LoVo (cell line): ENCODE data around the gene CAP2.

Source experiments
- DNase-seq: peaks from one replicate; pipeline ENCODE4 v3.0.0-alpha.2; 2016; ENCODE audit warnings: low spot score

CAP2 gene, protein sequence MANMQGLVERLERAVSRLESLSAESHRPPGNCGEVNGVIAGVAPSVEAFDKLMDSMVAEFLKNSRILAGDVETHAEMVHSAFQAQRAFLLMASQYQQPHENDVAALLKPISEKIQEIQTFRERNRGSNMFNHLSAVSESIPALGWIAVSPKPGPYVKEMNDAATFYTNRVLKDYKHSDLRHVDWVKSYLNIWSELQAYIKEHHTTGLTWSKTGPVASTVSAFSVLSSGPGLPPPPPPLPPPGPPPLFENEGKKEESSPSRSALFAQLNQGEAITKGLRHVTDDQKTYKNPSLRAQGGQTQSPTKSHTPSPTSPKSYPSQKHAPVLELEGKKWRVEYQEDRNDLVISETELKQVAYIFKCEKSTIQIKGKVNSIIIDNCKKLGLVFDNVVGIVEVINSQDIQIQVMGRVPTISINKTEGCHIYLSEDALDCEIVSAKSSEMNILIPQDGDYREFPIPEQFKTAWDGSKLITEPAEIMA

DNA sequence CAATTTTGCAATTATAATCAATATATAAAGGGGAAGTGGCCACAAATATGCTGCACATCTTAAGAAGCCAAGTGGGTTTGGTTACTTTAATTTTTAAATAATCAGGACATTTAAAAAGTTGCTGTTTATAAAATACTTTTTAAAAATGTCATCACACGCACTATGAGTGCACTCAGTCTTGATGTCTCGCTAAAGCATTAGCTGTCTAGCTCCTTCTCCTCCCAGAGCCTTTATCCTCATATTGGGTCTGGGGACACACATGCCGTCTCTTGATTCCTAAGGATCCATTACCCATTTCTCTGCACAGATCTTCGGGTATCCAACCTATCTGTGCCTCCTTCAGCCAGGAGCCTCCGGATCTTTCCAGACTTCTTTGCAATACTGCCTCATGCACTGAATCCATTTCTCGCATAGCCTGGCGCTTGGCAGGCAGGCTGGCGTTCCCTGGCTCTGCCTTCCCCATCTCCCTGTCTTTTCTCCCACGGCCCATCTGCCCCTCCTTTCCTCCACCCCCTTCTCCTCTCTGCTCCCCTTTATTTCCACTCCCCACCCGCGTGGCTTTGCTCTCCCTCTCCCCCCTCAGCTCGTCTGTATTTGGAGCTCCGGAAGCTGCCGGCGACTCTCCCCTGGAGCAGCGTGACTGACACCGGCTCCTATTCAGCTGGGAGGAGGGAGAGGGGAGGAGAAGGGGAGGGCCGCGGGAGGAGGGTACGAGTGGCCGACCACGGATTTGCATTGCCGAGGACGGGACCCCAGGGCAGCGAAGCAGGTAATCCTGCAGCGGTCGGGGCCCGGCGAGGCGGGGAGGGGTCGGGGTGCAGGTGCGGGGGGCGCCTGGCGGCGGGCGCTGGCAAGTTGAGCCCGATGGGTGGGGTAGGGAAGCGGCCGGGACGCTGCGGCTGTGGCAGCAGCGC, at the start of gene CAP2:
CAP2 (plus strand) TSS at position 618 of the 914 bp plus-strand sequence. CDS start 27,961 bp downstream, outside the sequence.
- DNase-seq, result peak; percentile 56

DNA sequence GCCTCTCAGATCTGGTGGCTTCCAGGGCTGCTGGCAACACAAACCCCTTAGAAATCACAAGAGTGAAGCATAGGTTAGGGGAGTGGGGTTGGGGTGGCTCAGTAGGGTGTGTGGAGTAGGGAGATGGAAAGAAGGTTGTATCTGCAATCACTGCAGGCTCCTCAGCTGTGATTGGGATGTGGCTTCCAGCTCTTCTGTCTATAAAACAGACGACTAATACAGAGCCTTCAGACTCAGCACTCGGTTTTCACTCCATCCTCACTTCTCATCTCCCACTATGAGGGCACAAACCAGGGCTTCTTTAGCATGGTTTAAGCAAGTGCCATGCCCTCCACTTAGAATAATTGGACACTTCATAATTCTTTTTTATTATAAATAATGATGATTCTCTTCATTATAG, 46.4 kb upstream of the CAP2 start:
- DNase-seq, result no peak

DNA sequence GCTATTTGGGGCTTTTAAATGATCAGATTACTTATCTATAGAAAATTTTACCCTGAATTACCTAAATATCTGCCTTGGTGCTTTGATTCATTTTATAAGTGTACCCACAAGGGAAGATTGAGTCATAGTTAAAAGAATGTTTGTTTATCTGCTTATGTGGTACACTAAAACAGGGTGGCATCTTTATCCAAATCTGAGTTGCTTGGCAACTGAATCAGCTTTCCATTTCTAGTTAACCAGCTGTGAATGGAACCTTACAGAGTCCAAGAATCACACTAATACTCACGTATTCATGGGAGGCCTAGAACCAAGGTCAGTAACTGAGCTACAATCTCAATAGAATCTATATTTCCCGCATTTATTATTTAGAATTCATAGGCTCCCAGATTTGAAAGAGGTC, 44.0 kb upstream of the CAP2 start:
- DNase-seq, result peak; percentile 9

GRCh38 chr6:17352302-17352701, 41.1 kb upstream of the CAP2 start:
- DNase-seq, result no peak

DNA sequence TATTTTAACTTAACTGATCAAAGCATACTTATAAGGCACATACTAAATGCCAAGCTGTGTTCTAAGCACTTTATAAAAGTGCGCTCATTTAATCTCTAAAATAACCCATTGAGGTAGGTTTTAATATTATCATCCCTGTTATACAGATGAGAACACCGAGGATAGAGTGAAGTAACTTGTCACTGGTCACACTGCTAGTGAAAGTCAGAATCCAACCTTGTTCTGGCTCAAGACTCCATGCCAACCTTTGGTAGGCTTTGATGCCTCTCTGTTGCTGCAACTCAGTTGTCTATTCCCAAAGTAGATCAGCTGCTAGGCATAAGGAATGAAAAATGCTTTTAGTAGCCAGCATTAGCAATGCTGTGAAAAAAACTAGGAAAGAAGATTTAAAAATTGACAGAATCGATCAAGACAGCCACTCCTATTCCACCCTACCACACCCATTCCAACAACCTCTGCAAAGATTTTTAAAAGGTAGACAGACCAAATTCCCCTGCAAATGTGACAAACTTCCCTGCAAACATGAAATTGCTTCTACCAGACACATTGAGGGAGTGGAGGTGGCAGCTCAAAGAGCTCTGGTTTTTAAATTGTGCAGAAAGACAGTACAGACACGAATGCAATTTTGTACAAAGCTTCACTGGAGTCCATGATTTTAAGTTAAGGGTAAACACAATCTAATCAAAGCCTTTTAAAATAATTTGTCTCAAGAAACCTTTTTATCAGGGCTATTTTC, 39.8 kb upstream of the CAP2 start:
- DNase-seq, result no peak

- peak; percentile 81 for DNase-seq
Observed at GRCh38 chr6:17354700-17355403, 38.5 kb upstream of the CAP2 start.

GRCh38 chr6:17355404-17355774, 38.0 kb upstream of the CAP2 start:
- no peak for DNase-seq

- no peak for DNase-seq
Observed at GRCh38 chr6:17358515-17358914, 34.9 kb upstream of the CAP2 start.

GRCh38 chr6:17360564-17360963, 32.8 kb upstream of the CAP2 start:
- DNase-seq, result no peak

DNA sequence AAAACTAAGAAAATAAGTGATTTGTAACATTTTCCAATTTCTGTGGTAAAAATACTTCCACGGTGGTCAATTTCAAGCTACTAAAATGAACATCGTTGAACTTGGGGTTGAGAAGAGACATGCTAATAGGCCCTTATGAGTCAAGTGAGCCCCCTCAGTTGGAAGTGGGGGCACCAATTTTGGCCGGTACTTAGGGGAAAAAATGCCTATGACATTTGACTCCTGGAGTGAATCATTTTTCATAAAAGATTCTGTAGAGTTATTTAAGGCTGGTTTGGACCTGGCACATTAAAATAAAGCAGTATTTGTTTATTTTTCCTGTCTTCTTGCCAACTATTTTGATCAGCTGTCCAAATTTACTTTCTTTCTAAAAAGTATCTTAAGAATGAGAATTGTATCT, 32.4 kb upstream of the CAP2 start:
- no peak for DNase-seq

GRCh38 chr6:17365961-17366360, 27.4 kb upstream of the CAP2 start:
- DNase-seq, result no peak

DNA sequence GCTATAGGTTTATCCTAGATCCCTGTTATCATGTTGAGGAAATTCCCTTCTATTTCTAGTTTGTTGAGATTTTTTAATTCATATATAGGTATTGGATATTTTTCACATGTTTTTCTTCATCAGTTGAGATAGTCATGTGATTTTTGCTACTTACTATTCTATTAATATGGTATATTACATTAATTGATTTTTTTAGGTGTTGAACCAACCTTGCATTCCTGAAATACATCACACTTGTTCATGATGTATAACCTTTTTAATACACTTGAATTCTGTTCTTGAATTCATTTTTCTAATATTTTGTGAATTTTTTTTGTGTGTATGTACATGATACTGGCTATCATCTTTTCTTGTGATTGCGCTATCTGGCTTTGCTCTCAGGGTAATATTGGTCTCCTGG, 25.5 kb upstream of the CAP2 start:
- no peak for DNase-seq

DNA sequence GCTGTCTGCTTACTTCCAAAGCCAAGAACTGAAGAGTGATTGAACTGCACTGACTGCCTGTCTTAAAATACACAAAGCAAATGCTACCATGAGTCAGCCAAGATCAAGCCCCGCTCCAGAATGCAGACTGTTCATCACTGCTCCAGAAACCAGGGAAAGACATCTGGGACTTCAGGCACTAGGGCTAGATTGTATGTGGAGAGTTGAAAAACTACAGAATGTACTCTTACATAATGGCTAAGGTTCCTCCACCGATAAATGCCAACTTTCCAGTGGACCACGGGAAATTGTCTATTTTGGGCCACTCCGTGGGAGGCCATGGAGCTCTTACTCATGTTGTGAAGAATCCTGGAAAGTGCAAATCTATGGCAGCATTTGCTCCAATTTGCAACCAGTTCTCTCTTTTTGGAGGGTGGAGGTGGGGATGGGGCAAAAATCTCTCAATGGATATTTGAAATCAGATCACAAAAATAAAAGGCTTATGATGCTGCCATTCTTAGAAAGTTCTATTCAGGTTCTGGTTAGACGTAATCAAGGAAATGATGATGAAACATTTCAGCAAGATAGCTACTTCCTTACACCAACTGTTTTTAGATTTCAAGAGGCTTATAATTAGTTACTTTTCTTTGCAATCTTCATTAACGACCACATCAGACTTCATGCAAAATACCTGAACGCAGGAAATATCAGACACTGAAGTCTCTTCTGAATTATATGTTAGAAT, 11.8 kb upstream of the CAP2 start:
- no peak for DNase-seq

DNA sequence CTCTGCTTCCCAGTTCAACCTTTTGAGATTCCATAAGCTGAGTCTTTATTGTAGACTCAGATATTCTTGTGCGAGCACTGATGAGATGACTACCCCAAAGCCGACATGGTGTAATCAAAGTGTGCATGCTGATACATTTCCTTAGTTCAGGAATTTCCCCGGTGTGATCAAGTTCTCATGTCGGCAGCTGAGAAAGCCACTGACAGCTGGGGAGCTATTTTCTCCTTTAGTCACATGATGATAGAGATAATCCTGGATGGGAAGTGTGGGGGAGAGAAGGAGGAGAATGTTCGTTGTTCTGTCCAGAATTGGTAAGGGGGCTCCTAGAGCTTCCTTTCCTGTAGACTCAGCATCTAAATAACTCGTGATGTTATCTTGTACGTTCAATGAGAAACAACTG, 7.7 kb upstream of the CAP2 start:
- DNase-seq, result no peak

DNA sequence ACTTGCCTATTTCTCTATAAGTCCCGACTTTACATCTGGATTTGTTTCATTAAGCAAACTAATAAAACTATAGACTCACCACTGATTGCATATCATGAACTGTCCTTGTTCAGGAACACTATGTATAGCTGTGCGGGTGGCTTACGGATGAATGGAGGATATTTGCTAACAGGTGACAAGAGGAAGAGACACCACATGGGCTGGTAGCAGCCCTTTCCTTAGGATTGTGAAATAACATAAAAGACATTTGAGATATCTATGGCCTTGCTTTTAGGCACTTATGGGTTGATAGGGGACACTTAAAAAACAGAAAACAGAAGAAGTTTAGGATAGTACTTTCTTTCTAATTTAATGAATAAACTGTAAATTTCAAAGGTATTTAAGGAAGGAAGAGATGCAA, 5.0 kb upstream of the CAP2 start:
- DNase-seq, result no peak

DNA sequence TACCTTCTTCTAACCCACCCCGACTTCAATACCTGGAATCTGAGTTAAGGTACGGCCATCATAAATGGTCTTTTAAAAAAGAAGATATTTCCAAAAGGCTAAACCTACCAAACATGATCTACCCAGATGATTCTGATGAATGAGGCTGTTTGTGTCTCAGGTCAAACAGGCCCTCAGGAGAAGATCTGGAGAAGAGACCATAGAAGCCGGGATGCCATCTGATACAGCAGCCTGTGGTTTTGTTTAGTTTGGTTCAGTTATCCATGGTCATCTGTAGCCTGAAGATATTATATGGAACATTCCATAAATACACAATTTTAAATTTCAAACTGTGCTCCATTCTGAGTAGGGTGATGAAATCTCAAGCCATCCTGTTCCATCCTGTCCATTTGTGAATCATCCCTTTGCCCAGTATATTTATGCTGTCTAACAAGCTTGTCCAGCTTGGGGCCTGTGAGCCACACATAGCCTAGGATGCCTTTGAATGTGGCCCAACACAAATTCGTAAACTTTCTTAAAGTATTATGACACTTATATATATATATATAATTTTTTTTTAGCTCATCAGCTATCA, 4.0 kb upstream of the CAP2 start:
- no peak for DNase-seq

GRCh38 chr6:17390276-17390675, 3.1 kb upstream of the CAP2 start:
- no peak for DNase-seq

DNA sequence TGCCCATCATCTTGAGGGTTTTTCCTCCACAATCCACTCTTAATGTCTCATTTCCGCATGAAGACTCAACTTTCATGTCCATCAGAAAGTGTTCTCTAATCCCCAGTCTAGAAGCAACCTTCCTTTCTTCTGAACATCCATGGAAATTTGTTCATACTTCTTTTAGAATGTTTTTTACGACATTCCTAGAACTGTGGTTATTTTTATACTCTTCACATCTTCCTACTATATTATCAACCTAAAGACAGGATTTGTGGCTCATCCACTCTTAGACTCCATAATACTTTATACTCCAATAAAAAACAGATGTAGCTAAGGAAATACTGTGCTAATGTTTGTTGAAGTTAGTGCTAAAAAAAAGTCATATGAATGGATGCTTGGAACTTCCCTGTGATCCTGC, 1.4 kb upstream of the CAP2 start:
- no peak for DNase-seq

DNA sequence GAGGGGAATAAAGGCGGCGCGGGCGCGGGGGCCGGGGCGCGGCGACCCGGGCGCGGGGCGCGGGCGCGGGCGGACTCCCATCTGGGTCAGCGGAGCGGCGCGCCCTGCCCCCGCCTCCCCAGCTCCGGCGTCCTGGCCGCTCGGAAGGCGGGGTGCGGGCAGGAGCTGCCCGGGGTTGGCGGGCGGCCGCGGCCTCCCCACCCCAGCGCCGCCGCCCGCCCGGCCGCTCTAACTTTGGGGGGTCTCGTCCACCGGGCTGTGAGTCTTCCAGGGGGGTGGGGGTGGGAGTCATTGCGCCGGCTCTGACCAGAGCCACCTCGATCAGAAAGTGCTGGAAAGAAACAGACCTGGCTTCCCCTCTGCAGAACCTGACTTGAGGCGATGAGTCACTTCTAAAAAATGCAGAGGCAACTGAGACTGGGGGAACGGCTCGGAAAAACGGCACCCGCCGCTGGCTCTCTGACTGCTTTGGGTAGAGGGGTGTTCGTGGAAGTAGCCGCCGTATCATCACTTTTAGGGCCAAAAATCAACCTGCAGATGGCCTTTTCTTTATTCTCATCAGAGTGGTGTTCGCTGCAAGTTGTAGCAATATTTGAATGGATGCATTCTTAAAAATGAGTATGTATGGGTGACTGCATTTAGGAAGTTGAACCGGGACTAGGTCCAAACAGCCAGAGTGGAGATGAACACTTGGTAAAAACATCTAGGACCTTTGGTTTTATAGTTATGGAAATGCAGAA, 667 bp downstream of the CAP2 start:
- peak; percentile 82 for DNase-seq

DNA sequence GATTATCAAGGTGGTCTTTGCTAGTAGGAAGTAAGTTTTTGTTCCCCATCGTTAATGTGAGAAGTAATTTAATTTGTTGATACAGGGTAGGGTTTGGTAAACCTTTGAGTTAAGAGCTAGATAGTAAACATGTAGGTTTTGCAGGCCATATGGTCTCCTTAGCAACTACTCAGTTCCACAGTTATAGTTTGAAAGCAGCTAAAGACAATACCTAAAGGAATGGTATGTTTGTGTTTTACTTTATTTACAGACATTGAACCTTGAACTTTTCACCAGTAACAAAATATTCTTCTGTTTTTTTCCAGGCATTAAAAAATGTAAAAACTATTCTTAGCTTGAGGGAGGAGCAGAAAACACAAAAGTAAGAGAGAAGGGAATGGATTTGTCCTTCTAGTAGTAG, 1.7 kb downstream of the CAP2 start:
- no peak for DNase-seq
